ENCODE results near the gene BEST1.

BEST1 gene

GRCh38 chr11:61905067-61905696 lies 45.0 kb upstream of the BEST1 start:
- Histone ChIP-seq H2BK15ac (replicated peaks; ENCODE audit: low read depth) (no peak overlapping the region), H3K4me2 (ENCODE audit: low read length) (no peak overlapping the region), H2BK5ac (ENCODE audit: low read length) (no peak overlapping the region), H3K36me3 (ENCODE audit: control insufficient read depth, insufficient read depth, low read length) (no peaks in the 10 kb centered on the region), H3K4me1 (ENCODE audit: control insufficient read depth, low read depth, low read length) (peaks cover 10% of the 10 kb centered on the region), H2AK5ac (ENCODE audit: low read length) (no peak overlapping the region), H3K27me3 (ENCODE audit: insufficient read depth, low read length, poor library complexity) (no peaks in the 10 kb centered on the region), H4K5ac (ENCODE audit: low read length) (no peak overlapping the region), H3K23ac (ENCODE audit: low read length) (no peak overlapping the region), H3K18ac (ENCODE audit: low read length) (no peak overlapping the region), H4K8ac (ENCODE audit: low read depth, low read length) (no peak overlapping the region), H3K27ac (ENCODE audit: low read depth, low read length) (no peak overlapping the region), H3K56ac (ENCODE audit: low read length) (no peak overlapping the region), H3K9ac (ENCODE audit: low read length) (peak overlapping the region; percentile 12), H3K4ac (ENCODE audit: low read depth, low read length) (no peak overlapping the region), H3K4me3 (ENCODE audit: low read length) (no peak overlapping the region), H2BK120ac (ENCODE audit: low read depth, low read length) (no peak overlapping the region), H3K79me2 (ENCODE audit: control insufficient read depth, insufficient read depth, low read length) (no peaks in the 10 kb centered on the region), H3K79me1 (ENCODE audit: low read length) (no peaks in the 10 kb centered on the region)
- WGBS (ENCODE audit: extremely low coverage, insufficient coverage, low lambda C conversion rate) = no CpG with 5 or more reads among the region's 13 CpGs
- no peak for DNase-seq

- no peaks in the 10 kb centered on the region for H3K79me1 ChIP-seq (ENCODE audit: low read length)
- H2AK5ac ChIP-seq (ENCODE audit: low read length) = no peak overlapping the region
- H3K79me2 ChIP-seq (ENCODE audit: control insufficient read depth, insufficient read depth, low read length) = no peaks in the 10 kb centered on the region
- peaks cover 10% of the 10 kb centered on the region for H3K4me1 ChIP-seq (ENCODE audit: control insufficient read depth, low read depth, low read length)
- H3K4ac ChIP-seq (ENCODE audit: low read depth, low read length) = no peak overlapping the region
- no peak overlapping the region for H2BK15ac ChIP-seq (replicated peaks; ENCODE audit: low read depth)
- no peak overlapping the region for H3K4me3 ChIP-seq (ENCODE audit: low read length)
- H3K4me2 ChIP-seq (ENCODE audit: low read length) = no peak overlapping the region
- no peak overlapping the region for H3K23ac ChIP-seq (ENCODE audit: low read length)
- no peaks in the 10 kb centered on the region for H3K36me3 ChIP-seq (ENCODE audit: control insufficient read depth, insufficient read depth, low read length)
- H3K18ac ChIP-seq (ENCODE audit: low read length) = no peak overlapping the region
- H3K9ac ChIP-seq (ENCODE audit: low read length) = no peak overlapping the region
- no peak overlapping the region for H4K8ac ChIP-seq (ENCODE audit: low read depth, low read length)
- H4K5ac ChIP-seq (ENCODE audit: low read length) = no peak overlapping the region
- WGBS (ENCODE audit: extremely low coverage, insufficient coverage, low lambda C conversion rate) = no CpG with 5 or more reads among the region's 14 CpGs
- H3K27me3 ChIP-seq (ENCODE audit: insufficient read depth, low read length, poor library complexity) = no peaks in the 10 kb centered on the region
- DNase-seq = no peak
- H2BK120ac ChIP-seq (ENCODE audit: low read depth, low read length) = no peak overlapping the region
- H3K27ac ChIP-seq (ENCODE audit: low read depth, low read length) = no peak overlapping the region
- peak overlapping the region; percentile 49 for H3K56ac ChIP-seq (ENCODE audit: low read length)
- H2BK5ac ChIP-seq (ENCODE audit: low read length) = no peak overlapping the region
Observed at GRCh38 chr11:61905801-61906521, 44.2 kb upstream of the BEST1 start.

GRCh38 chr11:61906522-61906909 lies 43.6 kb upstream of the BEST1 start:
- DNase-seq = no peak
- H2AK5ac ChIP-seq (ENCODE audit: low read length) = no peak overlapping the region
- H2BK15ac ChIP-seq (replicated peaks; ENCODE audit: low read depth) = no peak overlapping the region
- peak overlapping the region; percentile 49 for H3K56ac ChIP-seq (ENCODE audit: low read length)
- no peak overlapping the region for H3K4ac ChIP-seq (ENCODE audit: low read depth, low read length)
- no peak overlapping the region for H3K27ac ChIP-seq (ENCODE audit: low read depth, low read length)
- no peaks in the 10 kb centered on the region for H3K79me1 ChIP-seq (ENCODE audit: low read length)
- no peak overlapping the region for H3K23ac ChIP-seq (ENCODE audit: low read length)
- no peaks in the 10 kb centered on the region for H3K36me3 ChIP-seq (ENCODE audit: control insufficient read depth, insufficient read depth, low read length)
- H3K27me3 ChIP-seq (ENCODE audit: insufficient read depth, low read length, poor library complexity) = no peaks in the 10 kb centered on the region
- H3K4me3 ChIP-seq (ENCODE audit: low read length) = no peak overlapping the region
- no peak overlapping the region for H3K4me2 ChIP-seq (ENCODE audit: low read length)
- H3K9ac ChIP-seq (ENCODE audit: low read length) = no peak overlapping the region
- H3K4me1 ChIP-seq (ENCODE audit: control insufficient read depth, low read depth, low read length) = peaks cover 10% of the 10 kb centered on the region
- H2BK5ac ChIP-seq (ENCODE audit: low read length) = no peak overlapping the region
- no peak overlapping the region for H4K8ac ChIP-seq (ENCODE audit: low read depth, low read length)
- H3K18ac ChIP-seq (ENCODE audit: low read length) = no peak overlapping the region
- no peaks in the 10 kb centered on the region for H3K79me2 ChIP-seq (ENCODE audit: control insufficient read depth, insufficient read depth, low read length)
- no CpG with 5 or more reads among the region's 14 CpGs for WGBS (ENCODE audit: extremely low coverage, insufficient coverage, low lambda C conversion rate)
- no peak overlapping the region for H2BK120ac ChIP-seq (ENCODE audit: low read depth, low read length)
- H4K5ac ChIP-seq (ENCODE audit: low read length) = no peak overlapping the region

GRCh38 chr11:61907282-61907681 lies 42.9 kb upstream of the BEST1 start:
- H3K79me2 ChIP-seq (ENCODE audit: control insufficient read depth, insufficient read depth, low read length) = no peaks in the 10 kb centered on the region
- H3K4ac ChIP-seq (ENCODE audit: low read depth, low read length) = no peak overlapping the region
- no peaks in the 10 kb centered on the region for H3K36me3 ChIP-seq (ENCODE audit: control insufficient read depth, insufficient read depth, low read length)
- no CpG with 5 or more reads among the region's 19 CpGs for WGBS (ENCODE audit: extremely low coverage, insufficient coverage, low lambda C conversion rate)
- peaks cover 10% of the 10 kb centered on the region for H3K4me1 ChIP-seq (ENCODE audit: control insufficient read depth, low read depth, low read length)
- H3K9ac ChIP-seq (ENCODE audit: low read length) = no peak overlapping the region
- no peak overlapping the region for H4K8ac ChIP-seq (ENCODE audit: low read depth, low read length)
- H4K5ac ChIP-seq (ENCODE audit: low read length) = no peak overlapping the region
- DNase-seq = no peak
- no peak overlapping the region for H3K27ac ChIP-seq (ENCODE audit: low read depth, low read length)
- no peak overlapping the region for H3K4me3 ChIP-seq (ENCODE audit: low read length)
- H2BK120ac ChIP-seq (ENCODE audit: low read depth, low read length) = no peak overlapping the region
- H2BK15ac ChIP-seq (replicated peaks; ENCODE audit: low read depth) = no peak overlapping the region
- no peak overlapping the region for H3K4me2 ChIP-seq (ENCODE audit: low read length)
- H3K79me1 ChIP-seq (ENCODE audit: low read length) = no peaks in the 10 kb centered on the region
- H3K56ac ChIP-seq (ENCODE audit: low read length) = peak overlapping the region; percentile 34
- no peak overlapping the region for H3K18ac ChIP-seq (ENCODE audit: low read length)
- no peak overlapping the region for H2AK5ac ChIP-seq (ENCODE audit: low read length)
- no peak overlapping the region for H2BK5ac ChIP-seq (ENCODE audit: low read length)
- no peaks in the 10 kb centered on the region for H3K27me3 ChIP-seq (ENCODE audit: insufficient read depth, low read length, poor library complexity)
- no peak overlapping the region for H3K23ac ChIP-seq (ENCODE audit: low read length)

- Histone ChIP-seq H4K5ac (ENCODE audit: low read length) (no peak overlapping the region), H3K23ac (ENCODE audit: low read length) (no peak overlapping the region), H3K9ac (ENCODE audit: low read length) (no peak overlapping the region), H2BK15ac (replicated peaks; ENCODE audit: low read depth) (no peak overlapping the region), H4K8ac (ENCODE audit: low read depth, low read length) (no peak overlapping the region), H3K18ac (ENCODE audit: low read length) (no peak overlapping the region), H2AK5ac (ENCODE audit: low read length) (no peak overlapping the region), H3K4me3 (ENCODE audit: low read length) (no peak overlapping the region), H3K36me3 (ENCODE audit: control insufficient read depth, insufficient read depth, low read length) (no peaks in the 10 kb centered on the region), H2BK5ac (ENCODE audit: low read length) (no peak overlapping the region), H2BK120ac (ENCODE audit: low read depth, low read length) (no peak overlapping the region), H3K27ac (ENCODE audit: low read depth, low read length) (no peak overlapping the region), H3K27me3 (ENCODE audit: insufficient read depth, low read length, poor library complexity) (no peaks in the 10 kb centered on the region), H3K56ac (ENCODE audit: low read length) (peak overlapping the region; percentile 75), H3K4ac (ENCODE audit: low read depth, low read length) (no peak overlapping the region), H3K79me1 (ENCODE audit: low read length) (no peaks in the 10 kb centered on the region), H3K4me1 (ENCODE audit: control insufficient read depth, low read depth, low read length) (peaks cover 10% of the 10 kb centered on the region), H3K4me2 (ENCODE audit: low read length) (no peak overlapping the region), H3K79me2 (ENCODE audit: control insufficient read depth, insufficient read depth, low read length) (no peaks in the 10 kb centered on the region)
- WGBS (ENCODE audit: extremely low coverage, insufficient coverage, low lambda C conversion rate) = no CpG with 5 or more reads among the region's 21 CpGs
- DNase-seq = no peak
Observed at GRCh38 chr11:61907871-61908729, 42.1 kb upstream of the BEST1 start.
